NCI-H774 (cell line): ENCODE measurements around the gene GRAMD1C.

Experiments
- DNase-seq: peaks from one replicate; lab custom pipeline; 2025; lab: John Stamatoyannopoulos, UW

GRAMD1C gene

DNA sequence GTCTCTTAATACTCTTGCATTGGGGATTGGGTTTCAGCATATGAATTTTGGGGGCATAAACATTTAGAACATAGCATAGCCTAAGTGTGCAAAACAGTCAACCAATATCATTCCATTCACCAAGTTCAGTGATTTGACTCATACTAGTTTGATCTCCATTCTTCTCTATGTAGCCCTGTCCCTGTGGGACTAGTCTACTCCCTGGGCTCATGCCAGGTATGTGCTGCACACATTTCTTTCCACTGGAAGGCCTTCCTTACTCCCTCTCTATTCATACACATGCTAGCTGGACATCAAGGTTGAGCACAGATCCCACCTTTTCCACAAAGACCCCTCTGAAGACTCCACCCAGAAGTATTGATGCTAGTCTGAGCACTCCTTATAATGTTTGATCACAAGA lies 114.3 kb downstream of the GRAMD1C start:
- DNase-seq = no peak

DNA sequence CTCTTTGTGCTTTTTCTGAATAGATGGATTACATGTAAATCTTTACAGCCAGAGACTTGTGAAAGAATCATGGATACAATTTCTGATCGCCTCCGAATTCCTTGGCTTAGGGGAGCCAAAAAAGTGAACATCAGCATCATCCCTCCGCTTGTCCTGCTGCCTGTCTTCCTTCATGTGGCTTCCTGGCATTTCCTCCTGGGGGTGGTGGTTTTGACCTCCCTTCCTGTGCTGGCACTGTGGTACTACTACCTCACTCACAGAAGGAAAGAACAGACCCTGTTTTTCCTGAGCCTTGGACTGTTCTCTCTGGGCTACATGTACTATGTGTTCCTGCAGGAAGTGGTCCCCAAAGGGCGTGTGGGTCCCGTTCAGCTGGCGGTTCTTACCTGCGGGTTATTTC lies 115.1 kb downstream of the GRAMD1C start:
- DNase-seq = no peak

DNA sequence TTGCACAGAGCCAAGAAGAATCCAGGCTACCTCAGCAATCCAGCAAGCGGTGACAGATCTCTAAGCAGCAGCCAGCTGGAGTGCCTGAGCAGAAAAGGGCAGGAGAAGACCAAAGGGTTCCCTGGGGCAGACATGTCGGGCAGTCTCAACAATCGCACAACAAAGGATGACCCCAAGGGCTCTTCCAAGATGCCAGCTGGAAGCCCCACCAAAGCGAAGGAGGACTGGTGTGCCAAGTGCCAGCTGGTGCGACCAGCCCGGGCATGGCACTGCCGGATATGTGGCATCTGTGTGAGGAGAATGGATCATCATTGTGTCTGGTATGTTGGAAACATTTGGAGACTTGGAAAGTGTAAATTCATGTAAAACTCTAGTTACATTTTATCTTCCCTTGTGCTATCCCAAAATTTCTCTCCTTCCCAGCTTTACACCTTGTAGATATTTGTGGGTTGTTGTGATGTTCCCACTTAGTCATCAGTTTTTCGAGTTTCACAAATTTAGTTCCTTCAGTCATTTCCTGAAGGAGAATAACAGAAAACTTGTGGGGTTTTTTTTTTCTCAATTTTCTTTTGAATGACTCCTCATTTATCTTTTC lies 115.6 kb downstream of the GRAMD1C start:
- no peak for DNase-seq

DNA sequence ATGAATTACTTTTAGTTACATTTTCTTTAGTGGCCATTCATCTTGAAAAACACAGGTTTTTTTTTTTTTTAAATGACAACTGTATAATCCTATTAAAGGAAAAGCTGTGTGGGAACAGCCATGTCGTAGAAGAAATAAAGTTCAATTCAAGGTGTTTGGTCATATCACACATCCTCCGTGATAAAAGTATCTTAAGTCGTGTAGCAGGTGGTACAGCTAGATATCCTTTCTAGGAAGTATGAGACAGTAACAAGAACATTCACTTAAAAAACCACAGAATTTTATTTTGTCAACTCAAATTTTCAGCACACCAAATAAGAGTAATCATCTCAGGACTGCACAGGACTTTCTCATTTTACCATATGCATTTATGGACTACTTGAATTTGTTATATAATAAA lies 125.3 kb downstream of the GRAMD1C start:
- DNase-seq = no peak

DNA sequence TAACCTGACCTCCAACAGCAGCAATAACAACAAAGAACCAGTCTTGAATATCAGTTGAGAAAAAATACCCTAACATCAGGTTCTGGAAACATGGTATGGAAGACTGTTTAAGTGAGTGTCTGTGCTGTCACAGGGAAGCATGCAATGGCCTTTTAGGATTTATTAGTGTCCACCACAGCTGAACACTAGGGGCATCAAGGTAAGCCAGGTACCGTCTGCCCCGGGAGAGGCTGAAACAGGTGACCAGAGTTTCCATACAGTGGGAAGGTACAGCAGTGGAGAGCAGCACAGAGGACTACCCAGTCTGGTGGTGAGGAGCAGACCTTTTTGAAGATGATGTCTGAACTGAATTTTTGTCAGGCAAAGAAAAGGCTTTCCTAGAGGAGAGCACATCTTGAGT lies 127.6 kb downstream of the GRAMD1C start:
- DNase-seq = no peak

DNA sequence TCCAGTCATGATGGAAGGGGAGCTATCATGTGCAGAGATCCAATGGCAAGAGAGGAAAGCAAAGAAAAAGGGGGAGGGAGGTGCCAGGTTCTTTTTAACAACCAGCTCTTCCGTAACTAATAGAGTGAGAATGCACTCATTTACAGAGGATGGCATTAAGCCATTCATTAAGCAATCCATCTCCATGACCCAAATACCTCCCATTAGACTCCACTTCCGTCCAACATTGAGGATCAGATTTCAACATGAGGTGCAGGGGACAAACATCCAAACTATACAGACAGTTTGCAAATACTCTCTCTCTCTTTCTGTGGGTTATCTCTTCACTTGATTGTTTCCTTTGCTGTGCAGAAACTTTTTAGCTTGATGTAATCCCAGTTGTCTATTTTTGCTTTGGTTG lies 130.4 kb downstream of the GRAMD1C start:
- DNase-seq = no peak

DNA sequence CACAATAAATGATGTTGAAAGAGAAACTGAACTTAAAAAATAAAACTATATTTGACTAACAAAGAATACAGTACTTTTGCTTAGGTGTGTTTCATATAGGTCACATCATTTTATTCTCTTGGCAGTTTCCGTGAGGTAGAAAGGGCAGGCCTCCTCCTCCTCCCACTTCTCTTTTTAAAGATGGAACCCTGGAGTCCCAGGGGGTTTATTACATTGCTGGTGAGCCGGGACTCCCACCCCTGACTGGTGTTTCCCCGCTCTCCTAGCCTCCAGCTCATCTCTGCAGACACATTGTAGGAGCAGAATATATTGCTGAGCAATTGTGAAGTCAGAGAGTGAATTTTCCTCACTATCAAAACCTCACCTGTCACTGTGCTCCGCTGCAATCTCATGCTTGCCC lies 139.2 kb downstream of the GRAMD1C start:
- DNase-seq = no peak

DNA sequence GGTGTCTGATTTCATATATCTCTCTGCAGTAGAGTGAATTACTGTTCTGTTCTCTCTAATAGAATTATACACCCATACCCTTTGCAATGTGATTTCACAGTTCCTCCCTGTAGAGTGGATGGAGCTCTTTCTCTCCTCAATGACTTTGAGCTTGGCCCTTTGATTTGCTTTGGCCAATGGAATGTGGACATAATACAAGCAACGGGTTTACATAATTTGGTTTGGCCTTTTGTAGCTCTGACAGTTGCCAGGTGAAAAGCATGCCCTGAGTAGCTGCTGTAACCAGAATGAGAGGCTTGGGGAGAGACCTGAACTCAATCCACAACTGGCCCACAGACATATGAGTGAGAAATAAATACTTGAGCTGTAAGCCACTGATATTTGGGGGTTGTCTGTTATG lies 141.3 kb downstream of the GRAMD1C start:
- no peak for DNase-seq

DNA sequence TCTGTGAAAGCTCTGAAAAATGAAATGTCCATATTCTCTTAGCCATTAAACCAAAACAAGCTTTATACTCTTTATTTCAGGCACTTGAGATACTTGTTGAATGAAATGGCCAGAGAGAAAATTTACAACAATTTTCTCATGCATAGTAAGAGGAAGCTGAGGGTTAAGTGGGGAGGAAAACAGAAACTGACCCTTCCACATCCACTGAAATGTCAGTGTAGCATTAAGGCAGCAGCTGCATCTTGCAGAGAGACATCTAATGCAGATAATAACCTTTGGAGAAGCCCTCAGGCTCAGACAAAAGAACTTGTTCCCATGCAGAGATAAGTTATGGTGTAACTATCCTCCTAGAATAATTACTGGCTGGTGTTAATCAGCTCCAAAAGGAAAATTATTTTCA lies 143.2 kb downstream of the GRAMD1C start:
- no peak for DNase-seq

DNA sequence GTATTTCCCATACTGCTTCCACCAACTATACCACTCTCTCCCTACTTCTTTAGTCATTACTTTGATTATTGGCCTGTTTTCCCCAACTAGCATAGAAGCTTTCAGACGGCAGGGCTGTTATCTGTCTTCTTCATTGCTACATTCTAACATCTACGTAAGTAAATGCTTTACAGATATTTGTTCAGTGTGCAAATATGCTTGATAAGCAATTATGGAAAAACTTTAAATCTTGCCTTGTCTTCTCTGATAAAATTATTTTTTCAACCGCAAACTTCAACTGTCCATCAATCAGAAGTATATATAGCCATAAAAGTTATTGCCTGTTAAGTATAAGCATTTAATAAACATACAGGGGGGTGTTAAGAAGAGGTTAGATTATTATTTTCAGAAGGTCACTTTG lies 145.0 kb downstream of the GRAMD1C start:
- no peak for DNase-seq

DNA sequence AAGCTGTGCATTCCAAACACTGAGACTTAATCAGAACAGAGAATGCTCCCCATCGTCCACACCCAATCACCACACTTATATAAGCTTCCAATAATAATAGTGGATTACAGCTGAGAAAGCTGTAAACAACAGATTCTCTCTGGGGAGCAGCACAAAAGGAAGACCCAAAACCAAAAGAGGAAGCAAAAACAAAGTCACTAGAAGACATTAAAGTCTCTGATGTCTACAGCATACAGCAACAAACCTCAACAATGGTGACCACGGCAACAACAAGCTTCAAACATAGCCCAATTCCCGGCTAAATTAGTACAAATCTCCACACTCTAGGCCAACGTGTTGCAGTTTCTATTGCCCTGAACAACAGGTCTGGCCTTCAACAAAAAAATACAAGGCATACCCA lies 147.0 kb downstream of the GRAMD1C start:
- no peak for DNase-seq
